Tibial nerve (tissue), 4 donors: ENCODE data around the gene IGF2R. TPM values are rescaled to one million over a fixed set of nuclear protein-coding genes. Genes with fewer than 3 reads are reported as not detected.

Source experiments
- DNase-seq, 2 donors: peaks; one replicate each; pipeline ENCODE4 v3.0.0-alpha.2; 2019; ENCODE audit warnings: low spot score in 2 of 2
- H3K27ac ChIP-seq, 4 donors: fragments of 200-600 bp; sonication (generic) in 3 of 4; one replicate each; pipeline ENCODE4 v1.5.1; 2017 to 2019; ENCODE audit warnings: mild to moderate bottlenecking in 1 of 4
- H3K27me3 ChIP-seq, 2 donors: fragments of 200-600 bp; sonication (generic) in 1 of 2; one replicate each; pipeline versions ENCODE4 v1.5.1 to v1.6.0; 2017 to 2019
- H3K36me3 ChIP-seq, 3 donors: fragments of 200-600 bp; sonication (generic); one replicate each; pipeline ENCODE4 v1.5.1; 2018 to 2019
- H3K4me1 ChIP-seq, 4 donors: fragments of 200-600 bp; sonication (generic) in 3 of 4; one replicate each; pipeline ENCODE4 v1.5.1; 2017 to 2019
- H3K4me3 ChIP-seq, 4 donors: fragments of 200-600 bp; sonication (generic) in 3 of 4; one replicate each; pipeline ENCODE4 v1.5.1; 2017 to 2019; ENCODE audit warnings: mild to moderate bottlenecking in 1 of 4, moderate library complexity in 1 of 4
- H3K9me3 ChIP-seq, 4 donors: fragments of 200-600 bp; sonication (generic) in 3 of 4; one replicate each; pipeline ENCODE4 v1.5.1; 2017 to 2019
- CTCF ChIP-seq, 5 experiments: fragments of 200-600 bp in 3 of 5; fragments of 450-650 bp in 2 of 5; sonication (generic) in 3 of 5; IDR thresholded peaks; one replicate each; pipeline ENCODE4 v1.5.1; 2016 to 2019; ENCODE audit warnings: antibody characterized with exemption in 5 of 5, mild to moderate bottlenecking in 3 of 5, moderate library complexity in 2 of 5
- EP300 ChIP-seq, 2 donors: sonication (generic); formaldehyde crosslinking; IDR thresholded peaks; one replicate each; pipeline ENCODE4 v1.6.1; 2017; ENCODE audit warnings: antibody characterized with exemption in 2 of 2, mild to moderate bottlenecking in 1 of 2
- POLR2A ChIP-seq, 2 donors: fragments of 450-650 bp; IDR thresholded peaks; one replicate each; pipeline ENCODE4 v1.6.1; 2017; ENCODE audit warnings: antibody characterized with exemption in 2 of 2, mild to moderate bottlenecking in 2 of 2, moderate library complexity in 2 of 2
- WGBS, 2 donors: methylation state at CpG; one replicate each; pipeline ENCODE4 v1.1.5; 2018; 5-methylcytosine and 5-hydroxymethylcytosine counted together
- total RNA-seq, 4 donors: library from RNA; depleted of rRNA; stranded (reverse); fragments of >200 nt; gene quantifications; one replicate each; pipeline ENCODE4 v1.1.0, GENCODE V29; 2016

IGF2R gene
- total RNA-seq, 4 donors from 2014 or later, result 60.1 to 81.3 (median 68.5) TPM

- Histone ChIP-seq H3K27me3 (no peaks in the 10 kb centered on the region), H3K36me3 (no peaks in the 10 kb centered on the region), H3K27ac (no peak overlapping the region), H3K9me3 (no peaks in the 10 kb centered on the region), H3K4me1 (peaks cover 0 to 85% (median 49%) of the 10 kb centered on the region in 4 donors), H3K4me3 (no peak overlapping the region)
- no peak for DNase-seq
- TF ChIP-seq POLR2A (IDR thresholded peaks at IDR 0.05) (no peak), CTCF (IDR thresholded peaks at IDR 0.05) (no peak), EP300 (IDR thresholded peaks at IDR 0.05) (peak in 1 of 2 donors; percentile 77)
- 34 to 54% methylated on average over 2 of the region's 2 CpGs for WGBS, 2 donors
Observed at GRCh38 chr6:159983641-159984080, 14.8 kb downstream of the IGF2R start.

- H3K4me1 ChIP-seq, result peaks cover 0 to 85% (median 49%) of the 10 kb centered on the region in 4 donors
Observed at GRCh38 chr6:159984268-159984786, 15.4 kb downstream of the IGF2R start.

GRCh38 chr6:159985296-159985945, 16.5 kb downstream of the IGF2R start:
- WGBS, 2 donors, result 60 to 63% methylated on average over 11 of the region's 11 CpGs
- no peaks in the 10 kb centered on the region for H3K36me3 ChIP-seq
- no peaks in the 10 kb centered on the region for H3K27me3 ChIP-seq
- H3K4me3 ChIP-seq, result no peak overlapping the region
- H3K27ac ChIP-seq, result peak overlapping the region in 2 of 4 donors; percentile 8 to 40
- TF ChIP-seq POLR2A (IDR thresholded peaks at IDR 0.05) (no peak), EP300 (IDR thresholded peaks at IDR 0.05) (peak in 1 of 2 donors; percentile 32)
- no peaks in the 10 kb centered on the region for H3K9me3 ChIP-seq
- DNase-seq, result no peak
- H3K4me1 ChIP-seq, result peaks cover 0 to 92% (median 54%) of the 10 kb centered on the region in 4 donors

More at GRCh38 chr6:159984268-159984786, 15.4 kb downstream of the IGF2R start:
- TF ChIP-seq CTCF (IDR thresholded peaks at IDR 0.05) (no peak), EP300 (IDR thresholded peaks at IDR 0.05) (no peak), POLR2A (IDR thresholded peaks at IDR 0.05) (no peak)
- 85 to 91% methylated on average over 11 of the region's 11 CpGs for whole genome bisulfite sequencing, 2 donors
- Histone ChIP-seq H3K36me3 (no peaks in the 10 kb centered on the region), H3K4me3 (no peak overlapping the region), H3K27ac (no peak overlapping the region), H3K9me3 (no peaks in the 10 kb centered on the region), H3K27me3 (no peaks in the 10 kb centered on the region)
- DNase-seq, result no peak

GRCh38 chr6:159988983-159989454, 20.1 kb downstream of the IGF2R start:
- no peak for DNase-seq
- H3K36me3 ChIP-seq, result peaks cover 0 to 12% (median 0%) of the 10 kb centered on the region in 3 donors
- no peaks in the 10 kb centered on the region for H3K9me3 ChIP-seq
- H3K27me3 ChIP-seq, result no peaks in the 10 kb centered on the region
- H3K27ac ChIP-seq, result no peak overlapping the region
- H3K4me1 ChIP-seq, result peaks cover 0 to 88% (median 23%) of the 10 kb centered on the region in 4 donors
- H3K4me3 ChIP-seq, result no peak overlapping the region
- TF ChIP-seq CTCF (IDR thresholded peaks at IDR 0.05) (no peak), POLR2A (IDR thresholded peaks at IDR 0.05) (no peak), EP300 (IDR thresholded peaks at IDR 0.05) (no peak)
- 69 to 83% methylated on average over 7 of the region's 7 CpGs for WGBS, 2 donors

GRCh38 chr6:159989492-159990480, 20.9 kb downstream of the IGF2R start:
- H3K27me3 ChIP-seq, result no peaks in the 10 kb centered on the region
- H3K9me3 ChIP-seq, result no peaks in the 10 kb centered on the region
- no peak for DNase-seq
- no peak for TF ChIP-seq CTCF (IDR thresholded peaks at IDR 0.05)
- TF ChIP-seq POLR2A (IDR thresholded peaks at IDR 0.05), result no peak
- TF ChIP-seq EP300 (IDR thresholded peaks at IDR 0.05), result no peak
- 64 to 66% methylated on average over 10 of the region's 10 CpGs for WGBS, 2 donors
- H3K4me3 ChIP-seq, result no peak overlapping the region
- peaks cover 0 to 80% (median 18%) of the 10 kb centered on the region in 4 donors for H3K4me1 ChIP-seq
- H3K27ac ChIP-seq, result peak overlapping the region in 2 of 4 donors; percentile 14 to 22
- H3K36me3 ChIP-seq, result peaks cover 0 to 12% (median 0%) of the 10 kb centered on the region in 3 donors
